Measurements from ENCODE around the gene RPTOR. TPM values are rescaled to one million over a fixed set of nuclear protein-coding genes. Genes with fewer than 3 reads are reported as not detected.

The RPTOR gene
- total RNA-seq, 3 donors from 2014 or later = 21.4 to 27.5 (median 23.6) TPM

DNA sequence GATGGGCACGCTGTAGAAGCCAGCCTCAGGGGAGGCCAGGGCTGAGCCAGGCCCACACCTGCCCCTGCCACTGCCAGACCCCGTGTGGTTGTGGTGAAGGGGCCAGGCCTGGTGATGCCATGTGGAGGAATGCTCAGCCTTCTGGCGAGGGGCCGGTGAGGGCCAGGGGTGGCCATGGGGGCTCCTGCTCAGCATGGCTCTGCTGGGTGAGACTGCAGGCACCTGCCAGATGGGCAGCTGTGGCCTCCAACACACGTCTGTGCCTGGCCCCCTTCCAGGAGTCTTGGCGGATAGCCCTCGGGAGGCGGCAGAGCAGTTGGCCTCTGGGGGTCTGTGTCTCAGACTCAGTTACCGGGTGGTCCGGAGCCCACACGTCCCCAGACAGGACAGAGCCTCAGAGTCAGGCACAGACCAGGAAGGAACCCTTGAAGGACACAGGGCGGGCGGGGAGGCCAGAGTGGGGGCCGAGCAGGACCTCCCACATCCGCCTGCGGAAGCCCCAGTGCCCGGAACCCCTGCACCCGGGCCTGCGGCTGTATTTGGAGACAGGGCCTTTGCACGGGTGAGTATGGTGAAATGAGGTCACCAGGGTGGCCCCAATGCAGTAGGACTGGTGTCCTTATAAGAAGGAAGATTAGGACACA, 424.5 kb downstream of the RPTOR start:
- TF ChIP-seq, protein P1, sequence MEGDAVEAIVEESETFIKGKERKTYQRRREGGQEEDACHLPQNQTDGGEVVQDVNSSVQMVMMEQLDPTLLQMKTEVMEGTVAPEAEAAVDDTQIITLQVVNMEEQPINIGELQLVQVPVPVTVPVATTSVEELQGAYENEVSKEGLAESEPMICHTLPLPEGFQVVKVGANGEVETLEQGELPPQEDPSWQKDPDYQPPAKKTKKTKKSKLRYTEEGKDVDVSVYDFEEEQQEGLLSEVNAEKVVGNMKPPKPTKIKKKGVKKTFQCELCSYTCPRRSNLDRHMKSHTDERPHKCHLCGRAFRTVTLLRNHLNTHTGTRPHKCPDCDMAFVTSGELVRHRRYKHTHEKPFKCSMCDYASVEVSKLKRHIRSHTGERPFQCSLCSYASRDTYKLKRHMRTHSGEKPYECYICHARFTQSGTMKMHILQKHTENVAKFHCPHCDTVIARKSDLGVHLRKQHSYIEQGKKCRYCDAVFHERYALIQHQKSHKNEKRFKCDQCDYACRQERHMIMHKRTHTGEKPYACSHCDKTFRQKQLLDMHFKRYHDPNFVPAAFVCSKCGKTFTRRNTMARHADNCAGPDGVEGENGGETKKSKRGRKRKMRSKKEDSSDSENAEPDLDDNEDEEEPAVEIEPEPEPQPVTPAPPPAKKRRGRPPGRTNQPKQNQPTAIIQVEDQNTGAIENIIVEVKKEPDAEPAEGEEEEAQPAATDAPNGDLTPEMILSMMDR (IDR thresholded peaks at IDR 0.05) = no peak
- no peak for TF ChIP-seq POLR2AphosphoS5 (IDR thresholded peaks at IDR 0.05)
- TF ChIP-seq POLR2A (IDR thresholded peaks at IDR 0.05) = no peak

GRCh38 chr17:80969674-80970043, 425.0 kb downstream of the RPTOR start:
- TF ChIP-seq, protein P1 (IDR thresholded peaks at IDR 0.05) = no peak
- TF ChIP-seq POLR2AphosphoS5 (IDR thresholded peaks at IDR 0.05) (no peak), POLR2A (IDR thresholded peaks at IDR 0.05) (no peak)
- intact Hi-C loops (cut with DNase I; ENCODE audit: low total_unique reads) = loop anchor here (10.0 kb wide), 1 partner anchor 555 kb away; the partner anchor contains the start of gene ENDOV
- H3K4me1 ChIP-seq = peaks cover 0 to 3% of the 10 kb centered on the region in 2 donors
- H3K27ac ChIP-seq = peak overlapping the region in 1 of 2 donors; percentile 43
- H3K4me3 ChIP-seq = no peak overlapping the region
- DNase-seq (ENCODE audit: low spot score in 2 of 2) = no peak
- H3K27me3 ChIP-seq = peaks cover 0 to 37% of the 10 kb centered on the region in 2 donors
- H3K36me3 ChIP-seq = no peaks in the 10 kb centered on the region
- H3K9me3 ChIP-seq = no peaks in the 10 kb centered on the region

More for the DNA sequence above, 424.5 kb downstream of the RPTOR start:
- DNase-seq (ENCODE audit: low spot score in 2 of 2) = no peak
- Histone ChIP-seq H3K9me3 (no peaks in the 10 kb centered on the region), H3K4me3 (peak overlapping the region in 1 of 3 donors; percentile 33), H3K36me3 (no peaks in the 10 kb centered on the region), H3K27me3 (peaks cover 0 to 37% of the 10 kb centered on the region in 2 donors), H3K27ac (peak overlapping the region in 1 of 2 donors; percentile 48), H3K4me1 (peaks cover 0 to 3% of the 10 kb centered on the region in 2 donors)
- intact Hi-C loops (cut with DNase I; ENCODE audit: low total_unique reads) = loop anchor here (10.0 kb wide), 1 partner anchor 554 kb away; the partner anchor contains the start of gene ENDOV

GRCh38 chr17:80970044-80970761, 425.6 kb downstream of the RPTOR start:
- no peak for DNase-seq (ENCODE audit: low spot score in 2 of 2)
- no peaks in the 10 kb centered on the region for H3K36me3 ChIP-seq
- no peak overlapping the region for H3K4me3 ChIP-seq
- intact Hi-C loops (cut with DNase I; ENCODE audit: low total_unique reads) = no loop called here
- no peaks in the 10 kb centered on the region for H3K9me3 ChIP-seq
- TF ChIP-seq POLR2AphosphoS5 (IDR thresholded peaks at IDR 0.05) = no peak
- no peak for TF ChIP-seq POLR2A (IDR thresholded peaks at IDR 0.05)
- TF ChIP-seq, protein P1 (IDR thresholded peaks at IDR 0.05) = peak in 2 of 3 donors; percentile 41 to 48
- no peak overlapping the region for H3K27ac ChIP-seq
- H3K27me3 ChIP-seq = peaks cover 0 to 37% of the 10 kb centered on the region in 2 donors
- peaks cover 0 to 3% of the 10 kb centered on the region in 2 donors for H3K4me1 ChIP-seq

GRCh38 chr17:80970762-80971703, 426.4 kb downstream of the RPTOR start:
- Histone ChIP-seq H3K4me3 (no peak overlapping the region), H3K9me3 (no peaks in the 10 kb centered on the region), H3K36me3 (no peaks in the 10 kb centered on the region), H3K27ac (no peak overlapping the region), H3K4me1 (peaks cover 0 to 3% of the 10 kb centered on the region in 2 donors), H3K27me3 (peaks cover 0 to 37% of the 10 kb centered on the region in 2 donors)
- TF ChIP-seq POLR2A (IDR thresholded peaks at IDR 0.05) = no peak
- no peak for TF ChIP-seq POLR2AphosphoS5 (IDR thresholded peaks at IDR 0.05)
- TF ChIP-seq, protein P1 (IDR thresholded peaks at IDR 0.05) = peak in 1 of 3 donors; percentile 1
- no peak for DNase-seq (ENCODE audit: low spot score in 2 of 2)
- intact Hi-C loops (cut with DNase I; ENCODE audit: low total_unique reads) = no loop called here
